ENCODE data around the gene PBXIP1.

- TF ChIP-seq CBFB (CRISPR knock-in tag; IDR thresholded peaks at IDR 0.05; ENCODE audit: low read depth) (no peak), FOXK1 (CRISPR knock-in tag; IDR thresholded peaks at IDR 0.05) (no peak), SMAD3 (CRISPR knock-in tag; IDR thresholded peaks at IDR 0.05; ENCODE audit: borderline replicate concordance) (no peak), MAX (CRISPR knock-in tag; IDR thresholded peaks at IDR 0.05) (no peak), ZSCAN18 (CRISPR knock-in tag; IDR thresholded peaks at IDR 0.05) (no peak), ARID4B (CRISPR knock-in tag; IDR thresholded peaks at IDR 0.05; ENCODE audit: borderline replicate concordance) (no peak), JUN (CRISPR knock-in tag; IDR thresholded peaks at IDR 0.05) (no peak), ZMAT4 (CRISPR knock-in tag; IDR thresholded peaks at IDR 0.05) (no peak), CTCF (IDR thresholded peaks at IDR 0.05) (no peak), ZBTB43 (CRISPR knock-in tag; IDR thresholded peaks at IDR 0.05) (no peak)
Measured at GRCh38 chr1:154960446-154961136, 4.7 kb upstream of the PBXIP1 start.

All from WTC11 (cell line).